ENCODE measurements around the gene GNB1. TPM values are rescaled to one million over a fixed set of nuclear protein-coding genes. Genes with fewer than 3 reads are reported as not detected.

Gene GNB1
- total RNA-seq, 1 experiment from 2014 or later = 339 TPM

DNA sequence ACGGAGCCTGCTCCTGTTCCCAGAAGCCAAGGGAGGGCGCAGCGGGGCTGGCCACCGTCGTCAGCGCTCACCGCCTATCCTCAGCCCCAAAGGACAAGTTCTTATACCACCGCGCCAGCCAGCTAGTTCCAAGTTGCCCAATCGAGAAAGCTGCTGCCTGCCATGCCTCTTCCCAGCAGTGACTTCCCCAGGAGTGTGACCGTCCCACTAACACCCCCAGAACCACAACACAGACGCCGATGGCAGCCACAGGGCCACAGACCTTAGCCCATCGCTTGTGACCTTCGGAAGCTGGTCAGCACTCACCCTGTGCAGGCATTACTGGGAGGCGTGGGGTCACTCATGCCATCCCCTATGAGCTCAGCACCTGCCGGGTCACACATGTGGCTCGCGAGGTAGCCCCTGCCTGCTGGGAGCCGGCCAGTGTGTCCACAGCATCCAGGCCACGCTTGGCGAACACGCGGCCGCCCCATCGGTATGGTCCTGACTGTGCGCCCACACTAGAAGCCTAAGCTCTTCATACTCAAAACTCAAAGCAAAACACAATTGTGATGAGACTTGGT lies 132.7 kb downstream of the GNB1 start:
- ChIA-PET POLR2A (no interaction called here), CTCF (interaction anchor here (0.9 kb wide), 1 partner anchor 151 kb away, joined by 3 read pairs; no protein-coding TSS in a partner anchor)
- Mint-ChIP-seq H3K36me3 (peaks cover 49% of the 10 kb centered on the region), H3K9me3 (no peaks in the 10 kb centered on the region), H3K4me1 (no peaks in the 10 kb centered on the region), H3K27ac (peak overlapping the region; percentile 72), H3K27me3 (ENCODE audit: low read depth) (no peaks in the 10 kb centered on the region), H3K4me3 (no peak overlapping the region)
- ATAC-seq (no peak), DNase-seq (ENCODE audit: low spot score) (no peak)
- TF ChIP-seq NR2C2 (CRISPR knock-in tag; IDR thresholded peaks at IDR 0.05) (no peak), TP53 (CRISPR knock-in tag; IDR thresholded peaks at IDR 0.05) (no peak), ZNF423 (CRISPR knock-in tag; IDR thresholded peaks at IDR 0.05) (no peak), ETV6 (CRISPR knock-in tag; IDR thresholded peaks at IDR 0.05) (no peak), SOX15 (CRISPR knock-in tag; IDR thresholded peaks at IDR 0.05) (no peak), CREM (CRISPR knock-in tag; IDR thresholded peaks at IDR 0.05) (no peak), ATF1 (CRISPR knock-in tag; IDR thresholded peaks at IDR 0.05) (no peak), SMAD3 (CRISPR knock-in tag; IDR thresholded peaks at IDR 0.05; ENCODE audit: borderline replicate concordance) (no peak)
- TF ChIP-seq, protein P1, sequence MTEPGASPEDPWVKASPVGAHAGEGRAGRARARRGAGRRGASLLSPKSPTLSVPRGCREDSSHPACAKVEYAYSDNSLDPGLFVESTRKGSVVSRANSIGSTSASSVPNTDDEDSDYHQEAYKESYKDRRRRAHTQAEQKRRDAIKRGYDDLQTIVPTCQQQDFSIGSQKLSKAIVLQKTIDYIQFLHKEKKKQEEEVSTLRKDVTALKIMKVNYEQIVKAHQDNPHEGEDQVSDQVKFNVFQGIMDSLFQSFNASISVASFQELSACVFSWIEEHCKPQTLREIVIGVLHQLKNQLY (CRISPR knock-in tag; IDR thresholded peaks at IDR 0.05) = no peak
- TF ChIP-seq, protein P2, sequence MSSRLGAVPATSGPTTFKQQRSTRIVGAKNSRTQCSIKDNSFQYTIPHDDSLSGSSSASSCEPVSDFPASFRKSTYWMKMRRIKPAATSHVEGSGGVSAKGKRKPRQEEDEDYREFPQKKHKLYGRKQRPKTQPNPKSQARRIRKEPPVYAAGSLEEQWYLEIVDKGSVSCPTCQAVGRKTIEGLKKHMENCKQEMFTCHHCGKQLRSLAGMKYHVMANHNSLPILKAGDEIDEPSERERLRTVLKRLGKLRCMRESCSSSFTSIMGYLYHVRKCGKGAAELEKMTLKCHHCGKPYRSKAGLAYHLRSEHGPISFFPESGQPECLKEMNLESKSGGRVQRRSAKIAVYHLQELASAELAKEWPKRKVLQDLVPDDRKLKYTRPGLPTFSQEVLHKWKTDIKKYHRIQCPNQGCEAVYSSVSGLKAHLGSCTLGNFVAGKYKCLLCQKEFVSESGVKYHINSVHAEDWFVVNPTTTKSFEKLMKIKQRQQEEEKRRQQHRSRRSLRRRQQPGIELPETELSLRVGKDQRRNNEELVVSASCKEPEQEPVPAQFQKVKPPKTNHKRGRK (CRISPR knock-in tag; IDR thresholded peaks at IDR 0.05; ENCODE audit: borderline replicate concordance) = no peak
- TF ChIP-seq, protein P3, sequence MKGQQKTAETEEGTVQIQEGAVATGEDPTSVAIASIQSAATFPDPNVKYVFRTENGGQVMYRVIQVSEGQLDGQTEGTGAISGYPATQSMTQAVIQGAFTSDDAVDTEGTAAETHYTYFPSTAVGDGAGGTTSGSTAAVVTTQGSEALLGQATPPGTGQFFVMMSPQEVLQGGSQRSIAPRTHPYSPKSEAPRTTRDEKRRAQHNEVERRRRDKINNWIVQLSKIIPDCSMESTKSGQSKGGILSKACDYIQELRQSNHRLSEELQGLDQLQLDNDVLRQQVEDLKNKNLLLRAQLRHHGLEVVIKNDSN (CRISPR knock-in tag; IDR thresholded peaks at IDR 0.05) = no peak

DNA sequence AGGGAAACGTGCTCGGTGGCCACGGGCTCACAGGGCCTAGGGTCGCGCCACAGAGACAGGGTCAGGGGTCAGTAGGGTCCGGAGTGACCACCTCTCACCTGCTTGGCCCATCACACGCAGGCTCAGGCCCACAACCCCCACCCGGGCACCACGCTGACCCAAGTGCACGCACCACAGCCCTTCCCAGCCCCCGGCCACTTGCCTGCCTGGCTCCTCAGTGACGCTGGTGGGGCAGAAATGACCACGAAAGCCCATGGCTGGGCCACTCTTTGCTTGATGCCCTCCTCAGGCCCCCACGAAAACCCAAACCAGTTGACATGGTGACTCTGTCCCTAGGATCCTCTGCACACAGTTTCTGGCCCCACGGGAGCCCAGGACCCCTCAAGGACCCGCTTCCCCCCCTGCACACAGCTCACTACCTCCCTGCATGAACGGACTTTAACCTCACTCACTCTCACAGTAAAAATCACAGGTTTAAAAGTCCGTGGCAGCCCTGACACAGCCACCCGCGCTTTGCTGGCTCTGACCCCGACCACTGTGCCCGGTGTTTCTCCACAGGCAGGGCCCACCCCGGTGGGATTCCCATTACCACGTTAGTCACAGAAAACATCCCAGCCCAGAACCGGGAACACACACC lies 133.3 kb downstream of the GNB1 start:
- H3K4me1 Mint-ChIP-seq = no peaks in the 10 kb centered on the region
- no peak overlapping the region for H3K27ac Mint-ChIP-seq
- no peaks in the 10 kb centered on the region for H3K9me3 Mint-ChIP-seq
- H3K27me3 Mint-ChIP-seq (ENCODE audit: low read depth) = no peaks in the 10 kb centered on the region
- POLR2A ChIA-PET = no interaction called here
- CTCF ChIA-PET = interaction anchor here (0.9 kb wide), 1 partner anchor 152 kb away, joined by 3 read pairs; no protein-coding TSS in a partner anchor
- ATAC-seq (no peak), DNase-seq (ENCODE audit: low spot score) (no peak)
- H3K4me3 Mint-ChIP-seq = no peak overlapping the region
- peaks cover 45% of the 10 kb centered on the region for H3K36me3 Mint-ChIP-seq
- no peak for TF ChIP-seq IRF2 (CRISPR knock-in tag; IDR thresholded peaks at IDR 0.05; ENCODE audit: borderline replicate concordance, low read depth)
- TF ChIP-seq NFE2L1 (CRISPR knock-in tag; IDR thresholded peaks at IDR 0.05) = no peak
- no peak for TF ChIP-seq FOXP1 (CRISPR knock-in tag; IDR thresholded peaks at IDR 0.05; ENCODE audit: borderline replicate concordance)
- TF ChIP-seq, protein P4, sequence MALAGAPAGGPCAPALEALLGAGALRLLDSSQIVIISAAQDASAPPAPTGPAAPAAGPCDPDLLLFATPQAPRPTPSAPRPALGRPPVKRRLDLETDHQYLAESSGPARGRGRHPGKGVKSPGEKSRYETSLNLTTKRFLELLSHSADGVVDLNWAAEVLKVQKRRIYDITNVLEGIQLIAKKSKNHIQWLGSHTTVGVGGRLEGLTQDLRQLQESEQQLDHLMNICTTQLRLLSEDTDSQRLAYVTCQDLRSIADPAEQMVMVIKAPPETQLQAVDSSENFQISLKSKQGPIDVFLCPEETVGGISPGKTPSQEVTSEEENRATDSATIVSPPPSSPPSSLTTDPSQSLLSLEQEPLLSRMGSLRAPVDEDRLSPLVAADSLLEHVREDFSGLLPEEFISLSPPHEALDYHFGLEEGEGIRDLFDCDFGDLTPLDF (CRISPR knock-in tag; IDR thresholded peaks at IDR 0.05) = no peak
- TF ChIP-seq, protein P5, sequence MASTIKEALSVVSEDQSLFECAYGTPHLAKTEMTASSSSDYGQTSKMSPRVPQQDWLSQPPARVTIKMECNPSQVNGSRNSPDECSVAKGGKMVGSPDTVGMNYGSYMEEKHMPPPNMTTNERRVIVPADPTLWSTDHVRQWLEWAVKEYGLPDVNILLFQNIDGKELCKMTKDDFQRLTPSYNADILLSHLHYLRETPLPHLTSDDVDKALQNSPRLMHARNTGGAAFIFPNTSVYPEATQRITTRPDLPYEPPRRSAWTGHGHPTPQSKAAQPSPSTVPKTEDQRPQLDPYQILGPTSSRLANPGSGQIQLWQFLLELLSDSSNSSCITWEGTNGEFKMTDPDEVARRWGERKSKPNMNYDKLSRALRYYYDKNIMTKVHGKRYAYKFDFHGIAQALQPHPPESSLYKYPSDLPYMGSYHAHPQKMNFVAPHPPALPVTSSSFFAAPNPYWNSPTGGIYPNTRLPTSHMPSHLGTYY (CRISPR knock-in tag; IDR thresholded peaks at IDR 0.05) = no peak
- TF ChIP-seq, protein P6, sequence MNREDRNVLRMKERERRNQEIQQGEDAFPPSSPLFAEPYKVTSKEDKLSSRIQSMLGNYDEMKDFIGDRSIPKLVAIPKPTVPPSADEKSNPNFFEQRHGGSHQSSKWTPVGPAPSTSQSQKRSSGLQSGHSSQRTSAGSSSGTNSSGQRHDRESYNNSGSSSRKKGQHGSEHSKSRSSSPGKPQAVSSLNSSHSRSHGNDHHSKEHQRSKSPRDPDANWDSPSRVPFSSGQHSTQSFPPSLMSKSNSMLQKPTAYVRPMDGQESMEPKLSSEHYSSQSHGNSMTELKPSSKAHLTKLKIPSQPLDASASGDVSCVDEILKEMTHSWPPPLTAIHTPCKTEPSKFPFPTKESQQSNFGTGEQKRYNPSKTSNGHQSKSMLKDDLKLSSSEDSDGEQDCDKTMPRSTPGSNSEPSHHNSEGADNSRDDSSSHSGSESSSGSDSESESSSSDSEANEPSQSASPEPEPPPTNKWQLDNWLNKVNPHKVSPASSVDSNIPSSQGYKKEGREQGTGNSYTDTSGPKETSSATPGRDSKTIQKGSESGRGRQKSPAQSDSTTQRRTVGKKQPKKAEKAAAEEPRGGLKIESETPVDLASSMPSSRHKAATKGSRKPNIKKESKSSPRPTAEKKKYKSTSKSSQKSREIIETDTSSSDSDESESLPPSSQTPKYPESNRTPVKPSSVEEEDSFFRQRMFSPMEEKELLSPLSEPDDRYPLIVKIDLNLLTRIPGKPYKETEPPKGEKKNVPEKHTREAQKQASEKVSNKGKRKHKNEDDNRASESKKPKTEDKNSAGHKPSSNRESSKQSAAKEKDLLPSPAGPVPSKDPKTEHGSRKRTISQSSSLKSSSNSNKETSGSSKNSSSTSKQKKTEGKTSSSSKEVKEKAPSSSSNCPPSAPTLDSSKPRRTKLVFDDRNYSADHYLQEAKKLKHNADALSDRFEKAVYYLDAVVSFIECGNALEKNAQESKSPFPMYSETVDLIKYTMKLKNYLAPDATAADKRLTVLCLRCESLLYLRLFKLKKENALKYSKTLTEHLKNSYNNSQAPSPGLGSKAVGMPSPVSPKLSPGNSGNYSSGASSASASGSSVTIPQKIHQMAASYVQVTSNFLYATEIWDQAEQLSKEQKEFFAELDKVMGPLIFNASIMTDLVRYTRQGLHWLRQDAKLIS (CRISPR knock-in tag; IDR thresholded peaks at IDR 0.05; ENCODE audit: borderline replicate concordance) = no peak
- TF ChIP-seq, protein P7, sequence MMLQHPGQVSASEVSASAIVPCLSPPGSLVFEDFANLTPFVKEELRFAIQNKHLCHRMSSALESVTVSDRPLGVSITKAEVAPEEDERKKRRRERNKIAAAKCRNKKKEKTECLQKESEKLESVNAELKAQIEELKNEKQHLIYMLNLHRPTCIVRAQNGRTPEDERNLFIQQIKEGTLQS (CRISPR knock-in tag; conservative IDR thresholded peaks at IDR 0.05) = no peak
- TF ChIP-seq, protein P8, sequence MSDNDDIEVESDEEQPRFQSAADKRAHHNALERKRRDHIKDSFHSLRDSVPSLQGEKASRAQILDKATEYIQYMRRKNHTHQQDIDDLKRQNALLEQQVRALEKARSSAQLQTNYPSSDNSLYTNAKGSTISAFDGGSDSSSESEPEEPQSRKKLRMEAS (CRISPR knock-in tag; IDR thresholded peaks at IDR 0.05) = no peak
- TF ChIP-seq, protein P9, sequence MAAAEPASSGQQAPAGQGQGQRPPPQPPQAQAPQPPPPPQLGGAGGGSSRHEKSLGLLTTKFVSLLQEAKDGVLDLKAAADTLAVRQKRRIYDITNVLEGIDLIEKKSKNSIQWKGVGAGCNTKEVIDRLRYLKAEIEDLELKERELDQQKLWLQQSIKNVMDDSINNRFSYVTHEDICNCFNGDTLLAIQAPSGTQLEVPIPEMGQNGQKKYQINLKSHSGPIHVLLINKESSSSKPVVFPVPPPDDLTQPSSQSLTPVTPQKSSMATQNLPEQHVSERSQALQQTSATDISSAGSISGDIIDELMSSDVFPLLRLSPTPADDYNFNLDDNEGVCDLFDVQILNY (CRISPR knock-in tag; IDR thresholded peaks at IDR 0.05) = no peak
- TF ChIP-seq, protein P10, sequence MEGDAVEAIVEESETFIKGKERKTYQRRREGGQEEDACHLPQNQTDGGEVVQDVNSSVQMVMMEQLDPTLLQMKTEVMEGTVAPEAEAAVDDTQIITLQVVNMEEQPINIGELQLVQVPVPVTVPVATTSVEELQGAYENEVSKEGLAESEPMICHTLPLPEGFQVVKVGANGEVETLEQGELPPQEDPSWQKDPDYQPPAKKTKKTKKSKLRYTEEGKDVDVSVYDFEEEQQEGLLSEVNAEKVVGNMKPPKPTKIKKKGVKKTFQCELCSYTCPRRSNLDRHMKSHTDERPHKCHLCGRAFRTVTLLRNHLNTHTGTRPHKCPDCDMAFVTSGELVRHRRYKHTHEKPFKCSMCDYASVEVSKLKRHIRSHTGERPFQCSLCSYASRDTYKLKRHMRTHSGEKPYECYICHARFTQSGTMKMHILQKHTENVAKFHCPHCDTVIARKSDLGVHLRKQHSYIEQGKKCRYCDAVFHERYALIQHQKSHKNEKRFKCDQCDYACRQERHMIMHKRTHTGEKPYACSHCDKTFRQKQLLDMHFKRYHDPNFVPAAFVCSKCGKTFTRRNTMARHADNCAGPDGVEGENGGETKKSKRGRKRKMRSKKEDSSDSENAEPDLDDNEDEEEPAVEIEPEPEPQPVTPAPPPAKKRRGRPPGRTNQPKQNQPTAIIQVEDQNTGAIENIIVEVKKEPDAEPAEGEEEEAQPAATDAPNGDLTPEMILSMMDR (IDR thresholded peaks at IDR 0.05) = no peak

Data from WTC11 (cell line).